Measurements from ENCODE around the gene KRTAP10-3.

KRTAP10-3 gene

GRCh38 chr21:44544566-44544965, 14.0 kb downstream of the KRTAP10-3 start:
- no peak for DNase-seq

GRCh38 chr21:44542716-44543115, 15.9 kb downstream of the KRTAP10-3 start:
- DNase-seq = no peak

GRCh38 chr21:44540741-44541288, 17.8 kb downstream of the KRTAP10-3 start:
- DNase-seq = no peak

- DNase-seq = no peak
Measured at GRCh38 chr21:44539991-44540666, 18.5 kb downstream of the KRTAP10-3 start, which contains the start of gene KRTAP10-1. TSS of gene KRTAP10-1 (minus strand) at chr21:44540195. CDS start at chr21:44540150, 45 bp downstream.

- DNase-seq = no peak
Measured at GRCh38 chr21:44539046-44539445, 19.5 kb downstream of the KRTAP10-3 start.

- DNase-seq = no peak
Measured at GRCh38 chr21:44537930-44538911, 20.4 kb downstream of the KRTAP10-3 start.

- DNase-seq = no peak
Measured at GRCh38 chr21:44535963-44536362, 22.6 kb downstream of the KRTAP10-3 start.

- DNase-seq = no peak
Measured at GRCh38 chr21:44534688-44535087, 23.9 kb downstream of the KRTAP10-3 start.

GRCh38 chr21:44533891-44534627, 24.5 kb downstream of the KRTAP10-3 start:
- no peak for DNase-seq

GRCh38 chr21:44533121-44533890, 25.3 kb downstream of the KRTAP10-3 start:
- no peak for DNase-seq

- DNase-seq = no peak
Measured at GRCh38 chr21:44532712-44533111, 25.9 kb downstream of the KRTAP10-3 start.

- no peak for DNase-seq
Measured at GRCh38 chr21:44531606-44532564, 26.7 kb downstream of the KRTAP10-3 start.

GRCh38 chr21:44530903-44531605, 27.5 kb downstream of the KRTAP10-3 start:
- no peak for DNase-seq

- no peak for DNase-seq
Measured at GRCh38 chr21:44530221-44530902, 28.2 kb downstream of the KRTAP10-3 start.

- DNase-seq = no peak
Measured at GRCh38 chr21:44529503-44530125, 29.0 kb downstream of the KRTAP10-3 start.

- no peak for DNase-seq
Measured at GRCh38 chr21:44529011-44529421, 29.6 kb downstream of the KRTAP10-3 start.

- no peak for DNase-seq
Measured at GRCh38 chr21:44528634-44528995, 30.0 kb downstream of the KRTAP10-3 start.

- DNase-seq = no peak
Measured at GRCh38 chr21:44527983-44528633, 30.5 kb downstream of the KRTAP10-3 start.

Data from activated CD4-positive, alpha-beta T cell treated with anti-CD3 and anti-CD28 coated beads, Interleukin-10, Interleukin-2, amounts not matched to agents 100 ng/mL and 50 ng/mL, durations not matched to agents 16 hours and 8 hours (primary cell).